ENCODE measurements around the gene TLL2.

The TLL2 gene

DNA sequence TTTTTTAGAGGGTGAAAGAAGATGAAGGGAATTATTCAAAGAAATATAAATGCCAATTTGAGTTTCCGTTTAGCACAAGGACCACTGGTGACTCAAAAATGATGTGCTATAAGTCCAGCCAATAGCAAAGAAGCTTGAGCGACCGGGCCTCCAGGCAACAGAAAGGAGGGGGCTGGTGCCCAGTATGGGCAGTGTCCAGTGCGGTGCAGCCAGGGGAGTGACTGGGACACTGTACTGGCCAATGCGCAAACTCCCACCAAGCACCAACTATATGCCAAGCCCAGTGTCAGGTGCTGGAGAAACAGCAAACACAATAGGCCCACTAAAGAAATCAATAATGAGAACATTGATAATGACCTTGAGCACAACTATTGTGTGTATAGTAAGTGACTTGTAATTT, 144.8 kb downstream of the TLL2 start:
- no peak for TF ChIP-seq EGR1 (IDR thresholded peaks at IDR 0.05)

- no peak for TF ChIP-seq YY1 (IDR thresholded peaks at IDR 0.05; ENCODE audit: low read depth)
- TF ChIP-seq, protein P1, sequence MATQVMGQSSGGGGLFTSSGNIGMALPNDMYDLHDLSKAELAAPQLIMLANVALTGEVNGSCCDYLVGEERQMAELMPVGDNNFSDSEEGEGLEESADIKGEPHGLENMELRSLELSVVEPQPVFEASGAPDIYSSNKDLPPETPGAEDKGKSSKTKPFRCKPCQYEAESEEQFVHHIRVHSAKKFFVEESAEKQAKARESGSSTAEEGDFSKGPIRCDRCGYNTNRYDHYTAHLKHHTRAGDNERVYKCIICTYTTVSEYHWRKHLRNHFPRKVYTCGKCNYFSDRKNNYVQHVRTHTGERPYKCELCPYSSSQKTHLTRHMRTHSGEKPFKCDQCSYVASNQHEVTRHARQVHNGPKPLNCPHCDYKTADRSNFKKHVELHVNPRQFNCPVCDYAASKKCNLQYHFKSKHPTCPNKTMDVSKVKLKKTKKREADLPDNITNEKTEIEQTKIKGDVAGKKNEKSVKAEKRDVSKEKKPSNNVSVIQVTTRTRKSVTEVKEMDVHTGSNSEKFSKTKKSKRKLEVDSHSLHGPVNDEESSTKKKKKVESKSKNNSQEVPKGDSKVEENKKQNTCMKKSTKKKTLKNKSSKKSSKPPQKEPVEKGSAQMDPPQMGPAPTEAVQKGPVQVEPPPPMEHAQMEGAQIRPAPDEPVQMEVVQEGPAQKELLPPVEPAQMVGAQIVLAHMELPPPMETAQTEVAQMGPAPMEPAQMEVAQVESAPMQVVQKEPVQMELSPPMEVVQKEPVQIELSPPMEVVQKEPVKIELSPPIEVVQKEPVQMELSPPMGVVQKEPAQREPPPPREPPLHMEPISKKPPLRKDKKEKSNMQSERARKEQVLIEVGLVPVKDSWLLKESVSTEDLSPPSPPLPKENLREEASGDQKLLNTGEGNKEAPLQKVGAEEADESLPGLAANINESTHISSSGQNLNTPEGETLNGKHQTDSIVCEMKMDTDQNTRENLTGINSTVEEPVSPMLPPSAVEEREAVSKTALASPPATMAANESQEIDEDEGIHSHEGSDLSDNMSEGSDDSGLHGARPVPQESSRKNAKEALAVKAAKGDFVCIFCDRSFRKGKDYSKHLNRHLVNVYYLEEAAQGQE (IDR thresholded peaks at IDR 0.05; ENCODE audit: low read depth): no peak
- no peak for TF ChIP-seq EP300 (IDR thresholded peaks at IDR 0.05; ENCODE audit: borderline replicate concordance)
- TF ChIP-seq CEBPB (IDR thresholded peaks at IDR 0.05): no peak
- no peak for TF ChIP-seq EGR1 (IDR thresholded peaks at IDR 0.05)
- no peak for TF ChIP-seq FOXM1 (IDR thresholded peaks at IDR 0.05; ENCODE audit: borderline replicate concordance, low read depth)
- no peak for TF ChIP-seq CREB1 (IDR thresholded peaks at IDR 0.05; ENCODE audit: low read depth)
- TF ChIP-seq ZBTB7A (IDR thresholded peaks at IDR 0.05; ENCODE audit: low read depth): no peak
- no peak for TF ChIP-seq RAD21 (IDR thresholded peaks at IDR 0.05; ENCODE audit: low read depth)
- no peak for TF ChIP-seq TCF12 (IDR thresholded peaks at IDR 0.05; ENCODE audit: low read depth)
Measured at GRCh38 chr10:96367470-96367869, 146.3 kb downstream of the TLL2 start.

DNA sequence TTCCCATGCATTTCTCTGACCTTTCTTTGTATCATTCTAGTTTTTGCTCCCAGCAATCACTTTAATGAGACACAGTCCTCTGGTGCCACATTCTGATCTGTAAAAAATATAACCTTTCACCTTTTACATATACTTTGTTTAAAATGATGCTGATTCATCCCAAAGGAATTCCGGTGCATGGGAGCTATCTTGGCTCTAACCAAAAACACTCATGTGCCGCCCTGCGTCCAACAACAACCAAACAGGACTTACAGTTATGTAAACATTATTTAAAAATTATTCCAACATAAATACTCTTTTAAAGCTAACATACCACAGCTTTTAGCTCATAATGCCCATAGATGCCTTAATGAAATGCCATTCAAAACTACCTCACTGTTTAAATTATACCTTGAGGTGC, 147.2 kb downstream of the TLL2 start:
- no peak for TF ChIP-seq TCF12 (IDR thresholded peaks at IDR 0.05; ENCODE audit: low read depth)

- TF ChIP-seq RAD21 (IDR thresholded peaks at IDR 0.05; ENCODE audit: low read depth) (no peak), TCF12 (IDR thresholded peaks at IDR 0.05; ENCODE audit: low read depth) (no peak), CREB1 (IDR thresholded peaks at IDR 0.05; ENCODE audit: low read depth) (no peak)
Measured at GRCh38 chr10:96365571-96365970, 148.2 kb downstream of the TLL2 start.

- TF ChIP-seq, protein P1 (IDR thresholded peaks at IDR 0.05; ENCODE audit: low read depth): no peak
- TF ChIP-seq USF1 (IDR thresholded peaks at IDR 0.05) (no peak), CEBPB (IDR thresholded peaks at IDR 0.05) (no peak), TEAD4 (IDR thresholded peaks at IDR 0.05) (no peak)
Measured at GRCh38 chr10:96360766-96361165, 153.0 kb downstream of the TLL2 start.

- TF ChIP-seq CEBPB (IDR thresholded peaks at IDR 0.05): no peak
- no peak for TF ChIP-seq MAX (IDR thresholded peaks at IDR 0.05)
- no peak for TF ChIP-seq NFIC (IDR thresholded peaks at IDR 0.05)
Measured at GRCh38 chr10:96360331-96360730, 153.4 kb downstream of the TLL2 start.

GRCh38 chr10:96359616-96360015, 154.1 kb downstream of the TLL2 start:
- TF ChIP-seq FOXM1 (IDR thresholded peaks at IDR 0.05; ENCODE audit: borderline replicate concordance, low read depth) (no peak), EP300 (IDR thresholded peaks at IDR 0.05; ENCODE audit: borderline replicate concordance) (no peak), ZBTB7A (IDR thresholded peaks at IDR 0.05; ENCODE audit: low read depth) (no peak)

GRCh38 chr10:96358851-96359540, 154.7 kb downstream of the TLL2 start, which contains the start of gene OPALIN:
TSS of gene OPALIN (minus strand) at chr10:96359002. CDS start at chr10:96358896, 106 bp downstream.
- TF ChIP-seq FOXM1 (IDR thresholded peaks at IDR 0.05; ENCODE audit: borderline replicate concordance, low read depth): no peak
- no peak for TF ChIP-seq TAF1 (IDR thresholded peaks at IDR 0.05; ENCODE audit: low read depth)
- no peak for TF ChIP-seq MAX (IDR thresholded peaks at IDR 0.05)
- TF ChIP-seq USF1 (IDR thresholded peaks at IDR 0.05): no peak
- TF ChIP-seq YY1 (IDR thresholded peaks at IDR 0.05; ENCODE audit: low read depth): no peak
- TF ChIP-seq RAD21 (IDR thresholded peaks at IDR 0.05; ENCODE audit: low read depth): no peak
- TF ChIP-seq CREB1 (IDR thresholded peaks at IDR 0.05; ENCODE audit: low read depth): no peak
- no peak for TF ChIP-seq ZBTB7A (IDR thresholded peaks at IDR 0.05; ENCODE audit: low read depth)
- no peak for TF ChIP-seq TCF12 (IDR thresholded peaks at IDR 0.05; ENCODE audit: low read depth)
- TF ChIP-seq, protein P1 (IDR thresholded peaks at IDR 0.05; ENCODE audit: low read depth): no peak
- TF ChIP-seq TEAD4 (IDR thresholded peaks at IDR 0.05): no peak
